ENCODE results near the gene AFF3. TPM values are rescaled to one million over a fixed set of nuclear protein-coding genes. Genes with fewer than 3 reads are reported as not detected.
A peak's percentile ranks its signal among the peaks of the same experiment; 100 is the strongest.

AFF3 gene
- total RNA-seq, 1 experiment from 2014 or later, result 0.22 TPM

DNA sequence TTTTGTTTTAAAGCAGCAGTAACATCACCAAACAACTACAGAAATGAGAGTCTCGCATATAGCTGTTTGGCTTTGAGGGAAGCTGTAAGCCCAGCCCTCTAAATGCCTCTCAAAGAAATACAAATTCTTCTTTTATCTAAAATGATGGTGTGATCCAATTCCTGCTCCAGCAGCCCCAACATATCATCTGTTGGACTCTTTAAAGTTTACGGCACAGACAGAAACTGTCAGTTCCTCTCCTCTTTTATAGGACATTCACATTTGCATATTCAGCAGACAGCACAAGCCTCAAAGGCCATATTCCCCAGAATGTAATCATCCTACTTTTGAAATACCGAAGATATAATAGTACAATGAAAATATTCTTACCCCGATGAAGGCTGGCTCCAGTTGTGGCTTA lies 435.7 kb downstream of the AFF3 start:
- Histone ChIP-seq H2BK20ac (ENCODE audit: low read depth, low read length, poor library complexity, severe bottlenecking) (no peak overlapping the region), H4K8ac (replicated peaks; ENCODE audit: insufficient read length, low read depth, low read length) (no peak overlapping the region), H3T11ph (ENCODE audit: low read length) (no peak overlapping the region), H3K4me1 (ENCODE audit: insufficient read depth, low read length) (peaks cover 3% of the 10 kb centered on the region; the same call in 1 of the 2 replicates), H3K4me2 (ENCODE audit: insufficient read depth, insufficient read length, low read length) (no peak overlapping the region), H3K9me3 (ENCODE audit: control insufficient read depth, low read depth, low read length) (no peaks in the 10 kb centered on the region), H3K56ac (ENCODE audit: insufficient read length, low read depth, low read length) (no peak overlapping the region), H3K4ac (ENCODE audit: low read depth, low read length) (no peak overlapping the region), H3K14ac (ENCODE audit: insufficient read depth, low read length) (no peak overlapping the region), H2BK5ac (ENCODE audit: insufficient read length, low read length) (no peak overlapping the region), H3K23me2 (ENCODE audit: insufficient read length, low read depth, low read length, poor library complexity, severe bottlenecking) (no peaks in the 10 kb centered on the region), H2AFZ (ENCODE audit: low read length) (no peak overlapping the region), H4K20me1 (ENCODE audit: control insufficient read depth, insufficient read depth, insufficient read length) (no peaks in the 10 kb centered on the region), H3K79me1 (ENCODE audit: insufficient read depth, low read depth, low read length, poor library complexity, severe bottlenecking) (no peaks in the 10 kb centered on the region), H3K23ac (ENCODE audit: insufficient read length, low read depth, low read length) (no peak overlapping the region), H2BK12ac (ENCODE audit: insufficient read length, low read depth, low read length) (no peak overlapping the region), H3K79me2 (ENCODE audit: insufficient read depth, low read length) (no peaks in the 10 kb centered on the region), H3K18ac (ENCODE audit: insufficient read length, low read depth, low read length) (no peak overlapping the region), H3K27me3 (ENCODE audit: insufficient read depth, low read length) (no peaks in the 10 kb centered on the region), H4K5ac (ENCODE audit: insufficient read length, low read depth, low read length) (no peak overlapping the region), H2BK15ac (ENCODE audit: low read depth, low read length) (no peak overlapping the region), H4K91ac (ENCODE audit: insufficient read length, low read depth, low read length) (no peak overlapping the region), H3K27ac (ENCODE audit: insufficient read length, low read depth, low read length) (no peak overlapping the region), H2AK5ac (ENCODE audit: insufficient read length, low read length) (no peak overlapping the region), H3K9ac (ENCODE audit: extremely low read depth, insufficient read length, low read length) (no peak overlapping the region), H2BK120ac (ENCODE audit: low read depth, low read length, poor library complexity, severe bottlenecking) (no peak overlapping the region)
- H3K4me3 Mint-ChIP-seq, result no peak overlapping the region
- H3K27ac Mint-ChIP-seq, result peak overlapping the region in 1 of 3 experiments; percentile 70; a peak in 1 of 7 replicates
- no peak for DNase-seq
- TF ChIP-seq, protein P1, sequence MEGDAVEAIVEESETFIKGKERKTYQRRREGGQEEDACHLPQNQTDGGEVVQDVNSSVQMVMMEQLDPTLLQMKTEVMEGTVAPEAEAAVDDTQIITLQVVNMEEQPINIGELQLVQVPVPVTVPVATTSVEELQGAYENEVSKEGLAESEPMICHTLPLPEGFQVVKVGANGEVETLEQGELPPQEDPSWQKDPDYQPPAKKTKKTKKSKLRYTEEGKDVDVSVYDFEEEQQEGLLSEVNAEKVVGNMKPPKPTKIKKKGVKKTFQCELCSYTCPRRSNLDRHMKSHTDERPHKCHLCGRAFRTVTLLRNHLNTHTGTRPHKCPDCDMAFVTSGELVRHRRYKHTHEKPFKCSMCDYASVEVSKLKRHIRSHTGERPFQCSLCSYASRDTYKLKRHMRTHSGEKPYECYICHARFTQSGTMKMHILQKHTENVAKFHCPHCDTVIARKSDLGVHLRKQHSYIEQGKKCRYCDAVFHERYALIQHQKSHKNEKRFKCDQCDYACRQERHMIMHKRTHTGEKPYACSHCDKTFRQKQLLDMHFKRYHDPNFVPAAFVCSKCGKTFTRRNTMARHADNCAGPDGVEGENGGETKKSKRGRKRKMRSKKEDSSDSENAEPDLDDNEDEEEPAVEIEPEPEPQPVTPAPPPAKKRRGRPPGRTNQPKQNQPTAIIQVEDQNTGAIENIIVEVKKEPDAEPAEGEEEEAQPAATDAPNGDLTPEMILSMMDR (conservative IDR thresholded peaks at IDR 0.05), result no peak
- no CpG with 5 or more reads among the region's 4 CpGs for WGBS (ENCODE audit: extremely low coverage, insufficient read length, low lambda C conversion rate)
- no peaks in the 10 kb centered on the region for H3K36me3 Mint-ChIP-seq (ENCODE audit: insufficient read depth in 1 of 3, low read depth in 3 of 3)
- H3K4me1 Mint-ChIP-seq, result peaks cover 37 to 45% of the 10 kb centered on the region in 2 experiments
- H3K9me3 Mint-ChIP-seq, result no peaks in the 10 kb centered on the region
- no peaks in the 10 kb centered on the region for H3K27me3 Mint-ChIP-seq (ENCODE audit: low read depth)
